H9 (cell line): Measurements from ENCODE around the gene PRTG. TPM values are rescaled to one million over a fixed set of nuclear protein-coding genes. Genes with fewer than 3 reads are reported as not detected.
"Not testable (repeated sequence)": the region's sequence is repeated elsewhere in the genome, so short reads cannot be mapped to it uniquely, and the experiment has no call there.

Experiments used
- DNase-seq: peaks from one replicate; pipeline ENCODE4 v3.0.0-alpha.2; 2017
- H2AFZ ChIP-seq: one replicate; pipeline ENCODE4 v1.6.1; 2013; ENCODE audit warnings: mild to moderate bottlenecking, low read length, control low read depth, moderate library complexity
- H2AK5ac ChIP-seq: 2 replicates; pipeline ENCODE4 v1.6.1; 2013; ENCODE audit warnings: low read length, control low read depth, mixed read lengths; ENCODE audit not compliant: insufficient read length
- H2BK120ac ChIP-seq: one replicate; pipeline ENCODE4 v1.6.1; 2013; ENCODE audit warnings: low read depth, mild to moderate bottlenecking, low read length, control low read depth, inconsistent platforms; ENCODE audit not compliant: poor library complexity, severe bottlenecking
- H2BK12ac ChIP-seq: 2 replicates; pipeline ENCODE4 v1.6.1; 2013; ENCODE audit warnings: low read length, control low read depth, mixed read lengths, low read depth; ENCODE audit not compliant: insufficient read length
- H2BK15ac ChIP-seq: 2 replicates; pipeline ENCODE4 v1.6.1; 2013; ENCODE audit warnings: low read depth, low read length, control low read depth
- H2BK20ac ChIP-seq: one replicate; pipeline ENCODE4 v1.6.1; 2013; ENCODE audit warnings: low read depth, mild to moderate bottlenecking, low read length, control low read depth, inconsistent platforms; ENCODE audit not compliant: poor library complexity, severe bottlenecking
- H2BK5ac ChIP-seq: 2 replicates; pipeline ENCODE4 v1.6.1; 2013; ENCODE audit warnings: low read length, control low read depth, mixed read lengths; ENCODE audit not compliant: insufficient read length
- H3K14ac ChIP-seq: 2 replicates; pipeline ENCODE4 v1.6.1; 2013; ENCODE audit warnings: low read length, control low read depth; ENCODE audit not compliant: insufficient read depth
- H3K18ac ChIP-seq: 2 replicates; pipeline ENCODE4 v1.6.1; 2013; ENCODE audit warnings: low read depth, mild to moderate bottlenecking, mixed read lengths, low read length, control low read depth; ENCODE audit not compliant: insufficient read length
- H3K23ac ChIP-seq: 2 replicates; pipeline ENCODE4 v1.6.1; 2013; ENCODE audit warnings: low read length, control low read depth, mixed read lengths, low read depth; ENCODE audit not compliant: insufficient read length
- H3K23me2 ChIP-seq: 2 replicates; pipeline ENCODE4 v1.6.1; 2013; ENCODE audit warnings: low read depth, mild to moderate bottlenecking, mixed read lengths, low read length, control low read depth; ENCODE audit not compliant: insufficient read length, poor library complexity, severe bottlenecking
- H3K27ac ChIP-seq: 2 replicates; pipeline ENCODE4 v1.5.1; 2013; ENCODE audit warnings: low read length, control low read depth, mixed read lengths, low read depth; ENCODE audit not compliant: insufficient read length
- H3K27me3 ChIP-seq: 2 replicates; pipeline ENCODE4 v1.6.1; 2013; ENCODE audit warnings: low read length, control low read depth, inconsistent platforms; ENCODE audit not compliant: insufficient read depth
- H3K4ac ChIP-seq: 2 replicates; pipeline ENCODE4 v1.6.1; 2013; ENCODE audit warnings: low read depth, mild to moderate bottlenecking, control low read depth, inconsistent platforms, low read length, moderate library complexity
- H3K4me1 ChIP-seq: 2 replicates; pipeline ENCODE4 v1.6.1; 2013; ENCODE audit warnings: low read length, control low read depth, inconsistent platforms; ENCODE audit not compliant: insufficient read depth
- H3K4me2 ChIP-seq: 2 replicates; pipeline ENCODE4 v1.6.1; 2013; ENCODE audit warnings: low read length, control low read depth, mixed read lengths; ENCODE audit not compliant: insufficient read length, insufficient read depth
- H3K56ac ChIP-seq: 2 replicates; pipeline ENCODE4 v1.6.1; 2013; ENCODE audit warnings: low read depth, mild to moderate bottlenecking, mixed read lengths, low read length, control low read depth; ENCODE audit not compliant: insufficient read length
- H3K79me1 ChIP-seq: 2 replicates; pipeline ENCODE4 v1.6.1; 2013; ENCODE audit warnings: low read depth, mild to moderate bottlenecking, moderate library complexity, low read length, control low read depth, inconsistent platforms; ENCODE audit not compliant: insufficient read depth, poor library complexity, severe bottlenecking
- H3K79me2 ChIP-seq: 2 replicates; pipeline ENCODE4 v1.6.1; 2013; ENCODE audit warnings: low read length, control low read depth, inconsistent platforms; ENCODE audit not compliant: insufficient read depth
- H3K9ac ChIP-seq: 2 replicates; pipeline ENCODE4 v1.6.1; 2013; ENCODE audit warnings: low read length, control low read depth, mixed read lengths; ENCODE audit not compliant: insufficient read length; ENCODE audit errors: extremely low read depth
- H3K9me3 ChIP-seq: one replicate; pipeline ENCODE4 v1.6.1; 2013; ENCODE audit warnings: low read depth, low read length, inconsistent platforms; ENCODE audit not compliant: control insufficient read depth
- H3T11ph ChIP-seq: one replicate; pipeline ENCODE4 v1.6.1; 2013; ENCODE audit warnings: mild to moderate bottlenecking, low read length, control low read depth, inconsistent platforms
- H4K20me1 ChIP-seq: one replicate; pipeline ENCODE4 v1.6.1; 2013; ENCODE audit not compliant: control insufficient read depth, insufficient read length, insufficient read depth
- H4K5ac ChIP-seq: 2 replicates; pipeline ENCODE4 v1.6.1; 2013; ENCODE audit warnings: low read depth, mild to moderate bottlenecking, mixed read lengths, low read length, control low read depth; ENCODE audit not compliant: insufficient read length
- H4K8ac ChIP-seq: replicated peaks from 2 replicates; pipeline ENCODE4 v1.6.1; 2013; ENCODE audit warnings: low read length, control low read depth, mixed read lengths, low read depth; ENCODE audit not compliant: insufficient read length
- H4K91ac ChIP-seq: 2 replicates; pipeline ENCODE4 v1.6.1; 2013; ENCODE audit warnings: low read depth, mild to moderate bottlenecking, moderate library complexity, mixed read lengths, low read length, control low read depth; ENCODE audit not compliant: insufficient read length
- H3K27ac Mint-ChIP-seq, 3 experiments: 2 replicates in 2 of 3; 3 replicates in 1 of 3; pipeline ENCODE4 v1.8.0; 2020 to 2021; ENCODE audit warnings: mixed read lengths in 3 of 3, mild to moderate bottlenecking in 1 of 3, moderate library complexity in 1 of 3
- H3K27me3 Mint-ChIP-seq: 2 replicates; pipeline ENCODE4 v1.8.0; 2021; ENCODE audit warnings: low read depth, mild to moderate bottlenecking, moderate library complexity, mixed read lengths
- H3K36me3 Mint-ChIP-seq, 3 experiments: 2 replicates in 2 of 3; 3 replicates in 1 of 3; pipeline ENCODE4 v1.8.0; 2020 to 2021; ENCODE audit warnings: low read depth in 3 of 3, mixed read lengths in 3 of 3; ENCODE audit not compliant: insufficient read depth in 1 of 3
- H3K4me1 Mint-ChIP-seq, 2 experiments: 2 replicates each; pipeline ENCODE4 v1.8.0; 2020; ENCODE audit warnings: mixed read lengths in 2 of 2
- H3K4me3 Mint-ChIP-seq, 2 experiments: 2 replicates in 1 of 2; 3 replicates in 1 of 2; pipeline ENCODE4 v1.8.0; 2020 to 2021; ENCODE audit warnings: mild to moderate bottlenecking in 2 of 2, mixed read lengths in 2 of 2, moderate library complexity in 1 of 2
- H3K9me3 Mint-ChIP-seq, 2 experiments: 2 replicates in 1 of 2; 3 replicates in 1 of 2; pipeline ENCODE4 v1.8.0; 2020; ENCODE audit warnings: mild to moderate bottlenecking in 2 of 2, mixed read lengths in 2 of 2, moderate library complexity in 1 of 2
- WGBS: extraction: QIAGEN DNeasy Blood & Tissue Kit; methylation state at CpG from one replicate; pipeline ENCODE4 v1.1.7; 2013; ENCODE audit warnings: missing lambda C conversion rate, low lambda C conversion rate, mixed read lengths; ENCODE audit not compliant: insufficient read length; ENCODE audit errors: extremely low coverage; 5-methylcytosine and 5-hydroxymethylcytosine counted together
- total RNA-seq: library from RNA; stranded (reverse); gene quantifications from 2 replicates; pipeline ENCODE4 v1.2.1, GENCODE V29; 2021
- TF ChIP-seq, protein P1 (sequence below): fragments of 200-600 bp; sonication (generic); conservative IDR thresholded peaks from 3 replicates; pipeline ENCODE4 v1.8.0; 2021; ENCODE audit warnings: antibody characterized with exemption, mild to moderate bottlenecking

The PRTG gene
- total RNA-seq, 1 experiment from 2014 or later, result 5.7 TPM

DNA sequence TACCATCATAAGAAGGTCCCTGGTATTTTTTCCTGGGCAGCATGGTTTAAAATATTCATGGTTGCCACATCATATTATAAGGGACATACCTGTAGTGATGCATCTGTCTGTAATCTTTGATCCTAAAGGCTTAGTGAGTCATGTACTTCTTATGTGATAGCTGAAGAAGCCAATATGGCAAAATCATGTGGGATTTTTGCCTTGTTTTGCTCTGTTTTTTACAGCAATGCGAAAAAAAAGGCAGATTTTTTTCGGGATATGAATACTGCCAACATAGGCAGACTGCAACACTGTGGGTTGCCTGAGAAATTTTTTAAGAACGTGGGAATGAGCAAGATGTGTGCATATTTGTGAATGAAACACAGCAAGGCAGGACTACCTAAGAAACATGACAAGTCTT is 143.5 kb downstream of the PRTG start:
- TF ChIP-seq, protein P1, sequence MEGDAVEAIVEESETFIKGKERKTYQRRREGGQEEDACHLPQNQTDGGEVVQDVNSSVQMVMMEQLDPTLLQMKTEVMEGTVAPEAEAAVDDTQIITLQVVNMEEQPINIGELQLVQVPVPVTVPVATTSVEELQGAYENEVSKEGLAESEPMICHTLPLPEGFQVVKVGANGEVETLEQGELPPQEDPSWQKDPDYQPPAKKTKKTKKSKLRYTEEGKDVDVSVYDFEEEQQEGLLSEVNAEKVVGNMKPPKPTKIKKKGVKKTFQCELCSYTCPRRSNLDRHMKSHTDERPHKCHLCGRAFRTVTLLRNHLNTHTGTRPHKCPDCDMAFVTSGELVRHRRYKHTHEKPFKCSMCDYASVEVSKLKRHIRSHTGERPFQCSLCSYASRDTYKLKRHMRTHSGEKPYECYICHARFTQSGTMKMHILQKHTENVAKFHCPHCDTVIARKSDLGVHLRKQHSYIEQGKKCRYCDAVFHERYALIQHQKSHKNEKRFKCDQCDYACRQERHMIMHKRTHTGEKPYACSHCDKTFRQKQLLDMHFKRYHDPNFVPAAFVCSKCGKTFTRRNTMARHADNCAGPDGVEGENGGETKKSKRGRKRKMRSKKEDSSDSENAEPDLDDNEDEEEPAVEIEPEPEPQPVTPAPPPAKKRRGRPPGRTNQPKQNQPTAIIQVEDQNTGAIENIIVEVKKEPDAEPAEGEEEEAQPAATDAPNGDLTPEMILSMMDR, result no peak
- no peak overlapping the region for H2BK20ac ChIP-seq
- no peaks in the 10 kb centered on the region for H3K9me3 ChIP-seq
- no peak for DNase-seq
- no peak overlapping the region for H3K9ac ChIP-seq
- H3K27me3 ChIP-seq, result no peaks in the 10 kb centered on the region
- no peak overlapping the region for H2BK12ac ChIP-seq
- no peak overlapping the region for H3K27ac ChIP-seq
- no peaks in the 10 kb centered on the region for H3K79me1 ChIP-seq
- Mint-ChIP-seq H3K9me3 (no peaks in the 10 kb centered on the region), H3K4me3 (no peak overlapping the region), H3K27ac (no peak overlapping the region), H3K27me3 (no peaks in the 10 kb centered on the region), H3K36me3 (no peaks in the 10 kb centered on the region), H3K4me1 (no peaks in the 10 kb centered on the region)
- no peak overlapping the region for H4K91ac ChIP-seq
- no CpG with 5 or more reads among the region's 3 CpGs for WGBS
- H4K5ac ChIP-seq, result no peak overlapping the region
- H3K4me1 ChIP-seq, result no peaks in the 10 kb centered on the region
- no peaks in the 10 kb centered on the region for H4K20me1 ChIP-seq
- H3T11ph ChIP-seq, result no peak overlapping the region
- H2AK5ac ChIP-seq, result no peak overlapping the region
- no peak overlapping the region for H4K8ac ChIP-seq
- H2BK120ac ChIP-seq, result no peak overlapping the region
- H3K14ac ChIP-seq, result no peak overlapping the region
- H2BK15ac ChIP-seq, result no peak overlapping the region
- H3K4ac ChIP-seq, result no peak overlapping the region
- no peaks in the 10 kb centered on the region for H3K79me2 ChIP-seq
- H3K4me2 ChIP-seq, result no peak overlapping the region
- H3K56ac ChIP-seq, result no peak overlapping the region
- H3K23ac ChIP-seq, result no peak overlapping the region
- H3K18ac ChIP-seq, result no peak overlapping the region
- no peak overlapping the region for H2BK5ac ChIP-seq
- no peak overlapping the region for H2AFZ ChIP-seq
- H3K23me2 ChIP-seq, result no peaks in the 10 kb centered on the region

DNA sequence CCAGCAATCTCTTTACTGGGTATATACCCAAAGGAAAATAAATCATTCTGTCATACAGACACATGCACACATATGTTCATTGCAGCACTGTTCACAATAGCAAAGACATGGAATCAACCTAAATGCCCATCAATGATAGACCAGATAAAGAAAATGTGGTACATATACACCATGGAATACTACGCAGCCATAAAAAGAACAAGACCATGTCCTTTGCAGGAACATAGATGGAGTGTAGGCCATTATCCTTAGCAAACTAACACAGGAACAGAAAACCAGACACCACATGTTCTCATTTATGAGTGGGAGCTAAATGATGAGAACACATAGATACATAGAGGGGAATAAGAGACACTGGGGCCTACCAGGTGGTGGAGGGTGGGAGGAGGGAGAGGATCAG is 149.9 kb downstream of the PRTG start:
- not testable (repeated sequence) for H3K9me3 Mint-ChIP-seq, DNase-seq, H2AFZ ChIP-seq, H3T11ph ChIP-seq, H3K18ac ChIP-seq, H3K36me3 Mint-ChIP-seq, H3K27ac ChIP-seq, H3K79me1 ChIP-seq, H3K4me3 Mint-ChIP-seq, H2AK5ac ChIP-seq, H3K4me1 ChIP-seq, H3K4me2 ChIP-seq, H3K9me3 ChIP-seq, H4K91ac ChIP-seq, H3K23ac ChIP-seq, H2BK5ac ChIP-seq, H3K27me3 ChIP-seq, H3K14ac ChIP-seq, H3K27ac Mint-ChIP-seq, H3K4me1 Mint-ChIP-seq, H2BK120ac ChIP-seq, H2BK12ac ChIP-seq, H3K23me2 ChIP-seq, H4K20me1 ChIP-seq, H3K79me2 ChIP-seq, H4K5ac ChIP-seq, H4K8ac ChIP-seq, H3K4ac ChIP-seq, H2BK20ac ChIP-seq, H2BK15ac ChIP-seq, H3K56ac ChIP-seq, H3K9ac ChIP-seq
- WGBS, result no CpG with 5 or more reads among the region's 1 CpG
- peaks cover 45% of the 10 kb centered on the region for H3K27me3 Mint-ChIP-seq
